CD4-positive, alpha-beta T cell treated with Interleukin-15 for 1 hour (primary cell): ENCODE data around the gene CIDEB.

Experiments
- DNase-seq: peaks from one replicate; pipeline ENCODE4 v3.0.0-alpha.2; 2020

CIDEB gene

DNA sequence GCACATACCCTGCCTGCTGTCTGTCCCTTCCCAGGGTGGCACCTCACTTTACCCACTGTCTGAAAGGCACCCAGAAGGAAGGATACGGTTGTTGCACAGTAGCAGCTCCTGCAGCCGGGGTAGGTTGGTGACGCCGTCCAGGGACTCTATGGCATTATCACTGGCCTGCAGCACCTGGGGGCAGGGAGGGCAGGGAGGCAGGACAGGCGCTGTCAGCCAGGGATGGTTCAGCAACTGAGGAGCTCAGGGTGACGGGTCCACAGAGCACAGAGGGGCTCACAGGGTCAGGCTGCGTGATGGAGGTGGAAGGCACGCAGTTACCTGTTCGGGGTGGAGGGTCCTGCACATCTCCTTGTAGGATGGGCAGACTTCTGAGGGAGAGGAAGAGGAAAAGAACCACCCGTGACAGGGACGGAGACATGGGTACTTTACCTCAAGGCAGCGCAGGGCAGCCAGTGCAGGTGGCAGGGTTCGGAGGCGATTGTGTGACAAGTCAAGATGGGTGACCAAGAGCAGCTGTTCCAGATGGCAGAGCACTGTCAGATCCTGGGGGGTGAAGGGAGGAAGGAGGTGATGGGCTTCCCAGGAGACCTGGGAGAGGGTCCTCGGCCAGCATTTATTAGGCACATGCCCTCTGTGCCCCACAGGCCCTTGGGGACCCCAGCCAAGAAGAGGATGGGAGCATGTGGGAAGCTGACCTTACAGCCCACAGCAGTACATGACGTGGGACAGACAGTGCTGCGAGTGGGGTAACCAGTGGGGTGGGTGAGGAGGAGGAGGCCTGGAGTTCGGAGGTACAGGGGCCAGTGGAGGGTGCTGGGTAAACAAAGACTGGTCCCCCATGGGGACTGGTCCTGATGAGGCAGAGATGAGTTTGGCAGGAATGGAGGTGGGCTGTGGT lies 41.2 kb downstream of the CIDEB start:
- DNase-seq: no peak

DNA sequence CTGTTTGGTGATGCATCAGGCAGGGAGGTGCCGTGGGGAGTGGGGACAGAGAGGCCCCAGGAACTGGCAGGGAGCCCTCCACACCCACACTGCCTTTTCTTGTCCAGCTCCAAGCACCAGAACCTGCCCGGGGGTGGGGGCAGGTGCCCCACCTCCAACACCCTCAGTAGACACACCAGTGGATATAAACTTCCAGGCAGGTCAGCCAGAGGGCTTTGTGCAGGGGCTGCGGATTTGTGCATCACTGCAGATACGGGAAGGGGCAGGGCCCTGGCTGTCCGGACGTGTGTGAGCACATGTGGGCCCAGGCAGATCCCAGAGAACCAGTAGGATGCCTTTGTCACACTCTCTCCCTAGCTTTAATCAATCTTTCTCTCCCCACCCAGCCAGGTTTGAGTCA lies 43.5 kb downstream of the CIDEB start:
- DNase-seq: no peak

DNA sequence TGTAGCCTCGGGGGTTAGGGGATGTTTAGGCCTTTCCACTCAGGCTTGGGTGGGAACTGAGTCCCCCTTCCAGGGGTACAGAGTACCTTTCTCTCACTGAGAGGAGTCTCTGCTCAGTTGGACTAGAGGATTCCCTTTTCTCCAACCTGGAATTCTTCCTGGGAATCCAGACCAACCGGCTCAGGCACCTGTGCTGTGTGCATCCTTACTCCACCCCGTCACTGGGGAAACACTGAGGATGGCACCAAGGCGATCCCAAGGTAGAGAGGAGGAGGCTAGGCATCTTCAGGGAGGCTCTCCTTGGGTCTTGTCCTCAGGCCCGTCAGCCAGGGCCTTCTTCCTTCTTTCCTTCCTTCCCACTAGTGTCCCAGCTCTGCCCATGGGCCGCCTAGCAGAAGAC lies 43.9 kb downstream of the CIDEB start:
- no peak for DNase-seq

- DNase-seq: no peak
Observed at GRCh38 chr14:24262821-24263733, 44.7 kb downstream of the CIDEB start, which contains the start of gene TGM1. TSS of gene TGM1 (minus strand) at chr14:24263177. CDS start at chr14:24262352, 825 bp downstream.

GRCh38 chr14:24261969-24262327 lies 45.8 kb downstream of the CIDEB start:
- DNase-seq: no peak

- DNase-seq: no peak
Observed at GRCh38 chr14:24261256-24261968, 46.4 kb downstream of the CIDEB start.

- no peak for DNase-seq
Observed at GRCh38 chr14:24260780-24261157, 47.0 kb downstream of the CIDEB start.

- DNase-seq: no peak
Observed at GRCh38 chr14:24260026-24260779, 47.6 kb downstream of the CIDEB start.

DNA sequence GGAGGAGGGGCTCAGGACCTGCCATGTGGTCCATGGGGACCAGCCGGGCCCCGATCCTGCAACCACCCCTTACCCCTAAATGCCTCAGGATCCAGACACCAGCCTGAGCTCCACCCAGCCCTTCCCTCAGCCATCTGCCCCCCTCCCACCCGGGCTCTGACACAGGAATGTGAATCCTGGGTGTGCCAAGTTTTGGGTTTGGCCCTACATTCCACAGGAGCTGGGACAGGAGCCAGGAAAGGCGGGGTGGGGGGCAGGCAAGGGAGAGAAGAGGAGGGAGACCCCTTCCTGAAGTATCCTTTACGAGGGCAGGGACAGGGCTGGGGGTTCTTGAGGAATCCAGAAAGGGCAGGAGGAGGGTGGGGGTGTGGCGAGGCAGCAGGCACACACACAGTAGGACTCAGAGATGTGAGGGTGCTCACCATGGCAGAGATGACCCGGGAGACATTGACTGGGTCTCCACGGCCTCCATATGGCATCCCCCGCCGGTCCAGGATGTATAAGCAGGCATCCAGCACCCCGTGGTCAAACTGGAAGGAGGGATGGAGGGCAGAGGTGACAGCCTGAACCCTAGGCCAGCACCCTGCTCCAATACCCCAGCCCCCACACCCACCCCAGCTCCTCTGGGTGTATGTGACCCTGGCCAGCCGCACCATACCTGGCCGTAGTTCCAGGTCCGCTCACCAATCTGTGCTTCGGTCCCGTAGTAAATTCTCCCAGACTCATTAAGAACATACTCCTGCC lies 48.3 kb downstream of the CIDEB start:
- DNase-seq: no peak

DNA sequence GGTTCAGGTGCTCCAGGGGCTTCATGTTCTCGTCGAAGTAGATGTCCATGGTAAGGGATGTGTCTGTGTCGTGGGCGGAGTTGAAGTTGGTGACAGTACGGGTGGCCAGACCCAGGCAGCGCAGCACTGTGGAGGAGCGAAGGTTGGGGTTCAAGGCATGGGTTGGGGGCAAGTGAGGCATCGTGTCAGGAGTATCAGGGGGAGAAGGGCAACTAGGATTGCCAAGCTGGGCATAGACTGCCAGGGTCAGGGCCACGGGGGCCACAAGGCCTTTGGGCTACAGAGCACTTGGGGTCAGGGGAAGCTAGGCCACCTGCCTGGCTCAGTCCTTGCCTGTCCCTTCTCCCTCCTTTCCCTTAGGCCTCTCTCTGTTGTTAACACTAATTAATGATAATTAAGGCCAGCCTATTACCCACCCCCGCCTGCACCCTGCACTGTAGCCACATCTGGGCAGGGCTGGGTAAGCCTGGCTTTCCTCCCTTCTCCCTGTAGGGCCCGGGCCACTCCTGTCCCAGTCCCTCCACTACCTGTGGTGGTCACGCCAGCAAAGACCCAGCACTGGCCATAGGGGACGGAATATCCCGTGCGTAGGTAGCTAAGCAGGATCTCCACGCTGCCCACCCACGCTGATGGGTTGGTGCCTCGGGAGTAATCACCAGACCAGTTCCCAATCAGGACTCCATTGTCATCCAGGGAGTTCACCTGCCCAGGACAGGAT lies 49.1 kb downstream of the CIDEB start:
- DNase-seq: no peak

- no peak for DNase-seq
Observed at GRCh38 chr14:24258119-24258518, 49.7 kb downstream of the CIDEB start.

DNA sequence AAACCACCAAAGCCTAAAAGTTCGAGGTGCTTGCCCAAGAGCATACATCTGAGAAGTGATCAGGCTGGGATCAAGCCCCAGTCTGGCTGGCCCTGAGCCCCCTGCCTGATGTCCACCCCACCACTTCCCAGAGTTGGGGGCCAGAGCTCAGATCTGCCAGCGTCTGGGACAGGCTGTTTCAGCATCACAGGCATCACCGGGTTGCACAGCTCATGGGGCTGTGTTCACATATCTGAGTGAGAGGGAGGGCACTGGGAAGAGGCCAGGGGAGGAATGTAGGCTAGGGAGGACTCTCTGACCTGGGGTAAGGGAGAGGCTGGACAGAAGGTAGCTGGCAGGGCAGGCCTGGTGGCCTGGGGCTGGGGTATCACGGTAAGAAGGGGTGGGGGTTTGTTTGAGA lies 50.8 kb downstream of the CIDEB start:
- DNase-seq: no peak

DNA sequence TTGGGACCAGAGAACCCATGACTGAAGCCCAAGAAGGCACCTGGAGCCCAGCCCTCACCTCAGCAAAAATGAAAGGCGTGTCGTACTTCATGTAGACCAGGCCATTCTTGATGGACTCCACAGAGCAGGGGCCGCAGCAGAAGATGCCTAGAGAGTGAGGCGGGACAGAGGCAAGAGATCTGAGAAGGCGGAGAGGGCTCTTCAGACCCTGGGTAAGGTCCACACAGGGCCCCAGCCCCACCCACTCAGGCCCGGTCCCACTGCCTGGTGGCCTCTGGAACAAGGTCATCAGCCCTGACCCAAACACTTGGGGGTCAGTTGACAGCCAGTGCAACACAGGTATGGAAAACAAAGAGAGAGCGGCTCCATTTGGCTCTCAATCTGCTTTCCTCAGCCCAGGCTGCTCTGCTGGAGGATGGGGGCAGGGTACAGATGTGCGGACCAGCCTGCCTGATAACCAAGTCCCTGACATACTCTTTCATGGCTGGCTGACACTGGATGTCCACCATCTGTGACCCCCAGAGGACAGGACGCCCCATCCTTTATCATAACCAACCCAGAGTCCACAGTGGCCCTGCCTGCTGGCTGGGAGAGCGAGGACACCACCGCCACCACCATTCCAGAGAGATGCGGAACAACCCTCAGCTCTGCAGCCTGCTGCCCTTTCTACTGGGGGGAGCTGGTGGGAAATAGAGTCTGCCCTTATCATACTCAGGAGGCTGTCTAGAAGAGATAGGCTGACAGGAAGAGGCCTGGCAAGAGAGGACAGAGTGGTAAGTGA lies 51.7 kb downstream of the CIDEB start:
- DNase-seq: no peak

GRCh38 chr14:24255438-24255837 lies 52.3 kb downstream of the CIDEB start:
- DNase-seq: no peak
